OCI-LY3 (cell line): ENCODE measurements around the gene VN1R5.

Experiments
- CTCF ChIP-seq: fragments of 200-600, 300-600 bp; sonication (generic); IDR thresholded peaks from 2 replicates; pipeline ENCODE4 v1.5.1; 2014; ENCODE audit warnings: antibody characterized with exemption, low read length, low read depth
- EZH2phosphoT487 ChIP-seq: fragments of 200-600 bp; shearing (Covaris generic); IDR thresholded peaks from 2 replicates; pipeline ENCODE4 v1.6.1; 2018; ENCODE audit warnings: antibody characterized with exemption, mixed run types, low read depth

DNA sequence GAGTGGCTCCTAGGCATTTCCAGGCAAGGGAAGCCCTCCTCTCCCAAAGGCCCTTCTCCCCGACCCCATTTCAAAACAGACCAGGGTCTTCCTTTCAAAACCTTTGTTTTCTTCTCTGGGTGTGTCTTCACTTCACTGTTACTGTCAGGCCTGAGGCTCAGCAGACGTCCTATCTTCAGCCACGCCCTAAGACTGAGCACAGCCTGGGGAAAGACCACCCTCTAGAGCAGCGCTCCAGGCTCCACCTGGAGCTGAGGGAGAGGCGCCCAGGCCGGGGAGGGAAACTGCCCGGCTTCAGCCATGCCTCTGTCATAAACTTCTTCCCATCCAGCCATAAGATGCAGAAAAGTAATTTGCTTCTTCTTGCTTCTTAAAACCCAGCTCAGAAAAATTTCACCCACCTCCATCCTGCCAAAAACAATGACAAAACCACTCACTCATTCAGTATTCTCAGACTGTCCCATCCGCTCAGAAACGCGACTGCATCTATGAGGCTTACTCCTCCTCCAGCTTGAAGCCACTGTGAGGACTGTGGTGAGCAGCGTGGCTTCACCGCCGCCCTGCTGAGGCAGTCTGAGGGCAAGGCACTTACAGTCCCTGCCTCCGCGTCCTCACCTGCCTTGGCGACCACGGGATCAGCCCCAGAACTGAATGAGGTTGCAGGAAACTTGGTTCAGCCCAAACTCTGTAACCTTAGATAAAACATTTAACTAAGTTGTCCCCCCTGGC is 36.1 kb downstream of the VN1R5 start:
- TF ChIP-seq CTCF = no peak
- TF ChIP-seq EZH2phosphoT487 = no peak
